Fibroblast of pulmonary artery (primary cell): Measurements from ENCODE around the gene CDKN1A.
A peak's percentile ranks its signal among the peaks of the same experiment; 100 is the strongest.

Source experiments
- DNase-seq: peaks from one replicate; pipeline ENCODE4 v3.0.0-alpha.2; 2010; ENCODE audit warnings: low read depth
- H3K4me3 ChIP-seq: replicated peaks from 2 replicates; pipeline ENCODE4 v1.5.1; 2011; ENCODE audit warnings: low read depth, mild to moderate bottlenecking, control low read depth, low read length, moderate library complexity
- TF ChIP-seq, protein P1 (sequence below): IDR thresholded peaks from 2 replicates; pipeline ENCODE4 v1.5.1; 2011; ENCODE audit warnings: mild to moderate bottlenecking, control low read depth, low read length, inconsistent platforms; ENCODE audit errors: missing control alignments

Gene CDKN1A

DNA sequence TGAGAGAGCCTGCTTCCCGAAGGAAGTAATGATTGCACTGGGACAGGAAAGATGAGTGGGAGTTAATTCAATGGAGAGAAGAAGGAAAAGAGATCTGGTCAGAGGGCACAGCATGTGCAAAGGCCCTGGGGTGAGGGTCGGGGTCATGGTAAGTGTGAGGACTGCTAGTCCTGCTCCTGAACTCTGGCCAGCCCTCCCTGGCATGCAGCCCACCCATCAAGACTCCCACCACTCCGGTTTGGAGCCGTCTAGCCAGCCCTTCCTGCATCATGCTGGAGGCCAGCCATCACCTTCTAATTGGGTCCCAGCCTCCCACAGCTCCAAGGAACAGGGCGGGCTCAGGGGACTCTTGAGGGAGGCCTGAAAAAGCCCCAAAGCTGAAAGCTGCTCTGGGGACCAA is 42.2 kb upstream of the CDKN1A start:
- DNase-seq: peak; percentile 47
- H3K4me3 ChIP-seq: no peak overlapping the region
- TF ChIP-seq, protein P1, sequence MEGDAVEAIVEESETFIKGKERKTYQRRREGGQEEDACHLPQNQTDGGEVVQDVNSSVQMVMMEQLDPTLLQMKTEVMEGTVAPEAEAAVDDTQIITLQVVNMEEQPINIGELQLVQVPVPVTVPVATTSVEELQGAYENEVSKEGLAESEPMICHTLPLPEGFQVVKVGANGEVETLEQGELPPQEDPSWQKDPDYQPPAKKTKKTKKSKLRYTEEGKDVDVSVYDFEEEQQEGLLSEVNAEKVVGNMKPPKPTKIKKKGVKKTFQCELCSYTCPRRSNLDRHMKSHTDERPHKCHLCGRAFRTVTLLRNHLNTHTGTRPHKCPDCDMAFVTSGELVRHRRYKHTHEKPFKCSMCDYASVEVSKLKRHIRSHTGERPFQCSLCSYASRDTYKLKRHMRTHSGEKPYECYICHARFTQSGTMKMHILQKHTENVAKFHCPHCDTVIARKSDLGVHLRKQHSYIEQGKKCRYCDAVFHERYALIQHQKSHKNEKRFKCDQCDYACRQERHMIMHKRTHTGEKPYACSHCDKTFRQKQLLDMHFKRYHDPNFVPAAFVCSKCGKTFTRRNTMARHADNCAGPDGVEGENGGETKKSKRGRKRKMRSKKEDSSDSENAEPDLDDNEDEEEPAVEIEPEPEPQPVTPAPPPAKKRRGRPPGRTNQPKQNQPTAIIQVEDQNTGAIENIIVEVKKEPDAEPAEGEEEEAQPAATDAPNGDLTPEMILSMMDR: no peak

DNA sequence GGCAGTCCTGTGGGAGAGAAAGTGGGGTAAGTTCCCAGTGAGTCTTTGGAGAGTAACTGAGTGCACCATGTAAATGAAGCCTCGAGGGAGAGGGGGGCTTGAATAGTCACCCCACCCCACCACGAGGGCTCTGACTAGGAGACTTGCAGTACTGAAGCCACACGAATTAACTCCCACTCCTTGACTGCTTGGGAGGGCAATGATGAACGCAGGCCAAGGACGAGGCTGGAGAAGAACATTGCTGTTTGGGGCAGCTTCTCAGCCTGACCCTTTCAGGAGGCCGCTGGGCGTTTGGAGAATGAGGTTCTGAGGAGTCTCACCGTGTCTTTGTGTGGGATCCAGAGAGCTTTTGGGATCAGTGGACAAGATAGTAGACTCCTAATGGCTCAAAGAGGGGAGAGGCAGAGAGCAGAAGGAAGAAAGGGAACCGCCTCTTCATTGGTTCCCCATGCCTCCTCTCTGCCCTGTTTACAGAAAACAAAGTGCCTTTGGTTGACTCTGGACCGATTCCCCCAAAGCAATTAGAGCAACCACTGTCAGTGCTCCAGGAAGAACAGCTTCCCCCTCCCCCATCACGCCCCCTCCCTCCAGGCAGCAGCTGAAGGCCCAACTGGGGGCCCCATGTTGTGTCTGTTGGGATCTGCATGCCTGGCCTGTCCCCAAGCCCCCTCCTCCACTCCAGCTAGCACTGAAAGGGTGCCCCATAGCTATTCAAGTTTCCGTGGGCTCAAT is 41.7 kb upstream of the CDKN1A start:
- TF ChIP-seq, protein P1: no peak
- no peak for DNase-seq
- H3K4me3 ChIP-seq: no peak overlapping the region

DNA sequence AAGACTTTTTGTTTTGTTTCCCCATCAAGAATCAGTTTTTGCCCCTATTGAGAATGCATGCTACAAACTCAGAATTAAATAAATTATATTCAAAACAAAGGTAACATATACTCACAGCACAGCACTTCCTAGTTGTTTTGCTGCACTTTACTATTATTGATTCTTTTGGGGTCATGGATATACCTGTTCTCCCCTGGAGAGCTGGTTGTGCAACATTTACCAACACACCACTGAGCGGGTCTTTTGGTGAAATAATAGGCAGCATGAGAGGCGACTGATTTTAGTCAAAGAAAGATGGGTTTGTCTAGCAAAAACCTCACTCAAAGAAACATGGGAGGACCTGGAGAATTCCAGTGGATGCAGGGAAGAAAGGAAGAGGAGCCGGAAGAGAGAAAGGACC is 39.9 kb upstream of the CDKN1A start:
- H3K4me3 ChIP-seq: no peak overlapping the region
- TF ChIP-seq, protein P1: no peak
- no peak for DNase-seq

DNA sequence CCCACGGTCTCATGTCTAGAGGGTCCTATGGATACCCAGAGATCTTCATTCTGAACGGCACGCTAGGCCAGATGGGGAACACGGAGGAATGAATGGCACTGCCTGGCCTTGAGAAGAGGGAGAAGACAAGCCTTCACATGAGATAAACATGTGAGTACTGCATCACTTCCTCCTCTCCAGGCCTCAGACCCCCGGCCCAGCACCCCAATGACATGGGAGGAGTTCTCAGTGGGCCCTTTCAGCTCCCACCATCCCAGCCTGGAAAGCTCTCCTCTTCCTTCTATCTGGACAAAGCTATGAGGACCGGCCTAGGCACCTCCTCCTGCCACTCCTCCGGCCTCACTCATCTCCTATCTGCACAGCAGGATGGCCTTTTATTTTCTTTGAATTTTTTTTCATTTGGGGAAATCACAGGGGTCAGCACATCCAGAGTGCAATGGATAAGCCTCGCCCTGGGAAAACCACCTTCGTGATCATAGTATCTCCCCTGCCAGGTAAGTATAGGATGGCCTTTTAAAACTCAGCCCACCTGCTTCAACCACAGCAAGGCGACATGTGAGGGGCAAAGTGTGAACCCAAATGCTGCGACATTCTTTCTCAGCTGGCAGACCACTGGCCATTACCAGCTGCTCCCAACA is 39.2 kb upstream of the CDKN1A start:
- TF ChIP-seq, protein P1: no peak
- peak; percentile 64 for DNase-seq

DNA sequence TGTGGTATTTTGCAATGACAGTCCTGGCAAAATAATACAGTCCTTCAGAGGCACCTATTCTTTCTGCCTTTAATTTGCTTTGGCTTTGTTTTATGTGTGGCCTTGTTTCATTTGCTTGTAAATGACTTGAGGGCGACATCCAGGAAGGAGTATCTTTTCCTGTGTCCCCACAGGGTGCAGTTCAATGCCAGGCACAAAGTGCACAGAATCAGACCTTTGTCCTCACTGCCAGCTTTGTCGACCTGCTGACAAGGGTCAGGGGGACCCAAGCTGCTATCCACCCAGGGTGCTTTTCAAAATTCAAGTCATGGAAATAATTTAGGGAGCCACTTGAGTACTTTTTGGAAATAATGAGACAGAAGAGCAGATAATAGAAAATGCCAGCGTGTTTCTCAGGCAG is 37.0 kb upstream of the CDKN1A start:
- no peak overlapping the region for H3K4me3 ChIP-seq
- TF ChIP-seq, protein P1: no peak
- DNase-seq: no peak

More for the DNA sequence above, 39.2 kb upstream of the CDKN1A start:
- no peak overlapping the region for H3K4me3 ChIP-seq

DNA sequence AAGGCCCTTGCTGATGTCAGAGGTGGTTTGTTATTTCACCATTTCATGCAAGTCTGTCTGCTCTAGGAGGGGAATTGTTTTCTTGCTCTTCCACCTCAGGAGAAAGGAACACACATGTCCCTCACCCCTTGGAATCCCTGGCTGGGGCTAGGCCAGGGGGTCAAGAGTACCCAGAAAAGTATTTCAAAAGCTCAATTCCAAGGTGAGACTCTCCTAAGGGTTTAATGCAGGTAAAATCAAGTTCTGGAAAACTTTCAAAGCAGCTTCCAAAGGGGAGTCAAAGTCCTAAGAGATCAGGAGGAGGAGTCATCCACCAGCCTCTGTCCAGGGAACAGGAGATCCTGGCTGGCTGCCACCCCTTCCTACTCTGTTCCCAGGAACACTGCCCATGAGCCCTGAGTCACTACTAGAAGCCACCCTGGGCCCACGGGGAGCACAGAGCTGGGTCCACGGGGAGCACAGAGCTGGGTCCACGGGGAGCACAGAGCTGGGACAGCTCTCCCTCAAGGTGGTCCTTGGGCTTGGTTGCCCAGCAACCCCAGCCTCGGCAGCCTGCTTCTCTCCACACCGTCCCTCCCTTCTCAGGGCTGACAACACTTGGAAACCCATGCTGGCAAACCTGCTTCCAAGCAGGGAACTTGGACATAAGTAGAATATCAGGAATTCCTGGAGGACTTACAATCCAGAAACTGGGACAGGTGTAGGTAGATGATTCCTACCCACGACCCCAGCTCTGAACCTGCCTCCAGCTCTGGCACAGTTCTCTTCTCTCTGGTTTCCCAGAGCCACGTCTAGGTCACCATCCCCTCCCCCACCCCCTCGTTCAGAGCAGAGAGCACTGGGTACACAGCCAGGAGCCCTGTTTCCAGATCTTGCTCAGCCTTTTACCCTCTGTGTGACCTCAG is 35.3 kb upstream of the CDKN1A start:
- H3K4me3 ChIP-seq: no peak overlapping the region
- peak; percentile 89 for DNase-seq
- TF ChIP-seq, protein P1: no peak
